OCI-LY1 (cell line): ENCODE data around the gene KLHL8.

Experiments
- EZH2 ChIP-seq: fragments of 200-600 bp; sonication (generic), shearing (Covaris generic); IDR thresholded peaks from 2 replicates; pipeline ENCODE4 v1.8.0; 2017; ENCODE audit warnings: borderline replicate concordance, mixed run types, mild to moderate bottlenecking, antibody characterized with exemption, low read length, moderate library complexity, mixed read lengths
- TF ChIP-seq, protein P1 (sequence below): fragments of 200-600 bp; sonication (generic), shearing (Covaris generic); IDR thresholded peaks from 2 replicates; pipeline ENCODE4 v1.5.1; 2017; ENCODE audit warnings: mild to moderate bottlenecking, antibody characterized with exemption, low read length, moderate library complexity, mixed read lengths

DNA sequence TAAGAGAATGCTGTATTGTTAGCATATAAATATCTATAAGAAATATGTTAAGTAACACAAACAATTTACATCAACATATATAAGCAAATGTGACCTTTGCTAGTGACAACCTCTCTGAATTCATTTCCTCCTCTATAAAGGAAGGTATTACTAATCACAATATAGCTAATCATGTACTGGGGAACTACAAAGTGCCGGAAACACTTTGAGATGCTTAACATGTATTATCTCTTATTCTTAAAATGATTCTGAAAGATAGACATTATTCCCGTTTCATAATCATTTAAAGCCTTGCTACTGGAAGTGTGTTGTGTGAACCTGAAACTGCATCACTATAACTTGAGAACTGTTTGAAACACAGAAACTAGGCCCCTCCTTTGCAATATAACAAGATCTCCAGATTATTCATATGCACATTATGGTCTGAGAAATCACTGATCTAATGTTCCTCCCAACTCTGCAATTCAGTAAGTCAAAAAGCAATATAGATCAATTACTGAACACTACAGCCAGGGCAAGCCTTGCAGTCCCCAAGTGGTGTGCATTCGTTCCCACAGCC lies 54.0 kb downstream of the KLHL8 start:
- TF ChIP-seq, protein P1, sequence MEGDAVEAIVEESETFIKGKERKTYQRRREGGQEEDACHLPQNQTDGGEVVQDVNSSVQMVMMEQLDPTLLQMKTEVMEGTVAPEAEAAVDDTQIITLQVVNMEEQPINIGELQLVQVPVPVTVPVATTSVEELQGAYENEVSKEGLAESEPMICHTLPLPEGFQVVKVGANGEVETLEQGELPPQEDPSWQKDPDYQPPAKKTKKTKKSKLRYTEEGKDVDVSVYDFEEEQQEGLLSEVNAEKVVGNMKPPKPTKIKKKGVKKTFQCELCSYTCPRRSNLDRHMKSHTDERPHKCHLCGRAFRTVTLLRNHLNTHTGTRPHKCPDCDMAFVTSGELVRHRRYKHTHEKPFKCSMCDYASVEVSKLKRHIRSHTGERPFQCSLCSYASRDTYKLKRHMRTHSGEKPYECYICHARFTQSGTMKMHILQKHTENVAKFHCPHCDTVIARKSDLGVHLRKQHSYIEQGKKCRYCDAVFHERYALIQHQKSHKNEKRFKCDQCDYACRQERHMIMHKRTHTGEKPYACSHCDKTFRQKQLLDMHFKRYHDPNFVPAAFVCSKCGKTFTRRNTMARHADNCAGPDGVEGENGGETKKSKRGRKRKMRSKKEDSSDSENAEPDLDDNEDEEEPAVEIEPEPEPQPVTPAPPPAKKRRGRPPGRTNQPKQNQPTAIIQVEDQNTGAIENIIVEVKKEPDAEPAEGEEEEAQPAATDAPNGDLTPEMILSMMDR, result no peak
- no peak for TF ChIP-seq EZH2
